Measurements from ENCODE around the gene NHS.

GRCh38 chrX:17440258-17440657 lies 65.3 kb downstream of the NHS start:
- TF ChIP-seq CTCF (IDR thresholded peaks at IDR 0.05 in 8 of 11, conservative IDR thresholded peaks at IDR 0.05 in 3 of 11) (no peak), POLR2A (IDR thresholded peaks at IDR 0.05) (no peak), POLR2AphosphoS5 (IDR thresholded peaks at IDR 0.05) (no peak)
